Umbilical cord (tissue), 2 donors: ENCODE measurements around the gene CARD6. TPM values are rescaled to one million over a fixed set of nuclear protein-coding genes. Genes with fewer than 3 reads are reported as not detected.
"Not testable (repeated sequence)": the region's sequence is repeated elsewhere in the genome, so short reads cannot be mapped to it uniquely, and the experiment has no call there.

ENCODE experiments used
- DNase-seq: peaks from one replicate; pipeline ENCODE4 v3.0.0-alpha.2; 2015; ENCODE audit warnings: low spot score
- total RNA-seq: library from RNA; depleted of rRNA; stranded (reverse); fragments of >200 nt; gene quantifications from one replicate; pipeline ENCODE4 v1.2.3, GENCODE V29; 2014; ENCODE audit warnings: low replicate concordance; ENCODE audit not compliant: insufficient read depth

The CARD6 gene
- 5.1 TPM for total RNA-seq

GRCh38 chr5:40841068-40841805 lies at the start of gene CARD6:
TSS of gene CARD6 (plus strand) at chr5:40841367. CDS start at chr5:40841383, 16 bp downstream.
- peak; percentile 29 for DNase-seq

GRCh38 chr5:40791715-40792139 lies 49.4 kb upstream of the CARD6 start:
- no peak for DNase-seq

GRCh38 chr5:40792691-40793090 lies 48.5 kb upstream of the CARD6 start:
- not testable (repeated sequence) for DNase-seq

GRCh38 chr5:40794340-40794739 lies 46.8 kb upstream of the CARD6 start:
- not testable (repeated sequence) for DNase-seq

- DNase-seq: not testable (repeated sequence)
Observed at GRCh38 chr5:40794877-40795276, 46.3 kb upstream of the CARD6 start.

GRCh38 chr5:40796487-40796889 lies 44.7 kb upstream of the CARD6 start:
- no peak for DNase-seq

- DNase-seq: peak; percentile 69
Observed at GRCh38 chr5:40797273-40798011, 43.7 kb upstream of the CARD6 start.

- peak; percentile 92 for DNase-seq
Observed at GRCh38 chr5:40798012-40798800, 43.0 kb upstream of the CARD6 start, which contains the start of gene PRKAA1. TSS of gene PRKAA1 (minus strand) at chr5:40798374. CDS start at chr5:40798189, 185 bp downstream.

GRCh38 chr5:40798801-40799210 lies 42.4 kb upstream of the CARD6 start:
- no peak for DNase-seq

- peak; percentile 32 for DNase-seq
Observed at GRCh38 chr5:40799258-40799657, 41.9 kb upstream of the CARD6 start.

- no peak for DNase-seq
Observed at GRCh38 chr5:40801771-40802562, 39.2 kb upstream of the CARD6 start.

GRCh38 chr5:40812125-40812524 lies 29.0 kb upstream of the CARD6 start:
- no peak for DNase-seq

GRCh38 chr5:40813698-40814281 lies 27.4 kb upstream of the CARD6 start:
- DNase-seq: no peak

GRCh38 chr5:40823459-40823858 lies 17.7 kb upstream of the CARD6 start:
- DNase-seq: no peak

- DNase-seq: not testable (repeated sequence)
Observed at GRCh38 chr5:40825461-40826043, 15.6 kb upstream of the CARD6 start.

- DNase-seq: no peak
Observed at GRCh38 chr5:40826489-40827187, 14.5 kb upstream of the CARD6 start.

- no peak for DNase-seq
Observed at GRCh38 chr5:40827188-40827977, 13.8 kb upstream of the CARD6 start.

GRCh38 chr5:40828021-40828631 lies 13.0 kb upstream of the CARD6 start:
- DNase-seq: no peak
